Eye (tissue), 1 donor: ENCODE measurements around the gene ZSCAN1.
A peak's percentile ranks its signal among the peaks of the same experiment; 100 is the strongest.

ENCODE experiments used
- DNase-seq: peaks from one replicate; pipeline ENCODE4 v3.0.0-alpha.2; 2015

ZSCAN1 gene

GRCh38 chr19:58084596-58085347, 50.9 kb downstream of the ZSCAN1 start:
- DNase-seq = no peak

- DNase-seq = no peak
Measured at GRCh38 chr19:58085348-58085875, 51.6 kb downstream of the ZSCAN1 start.

DNA sequence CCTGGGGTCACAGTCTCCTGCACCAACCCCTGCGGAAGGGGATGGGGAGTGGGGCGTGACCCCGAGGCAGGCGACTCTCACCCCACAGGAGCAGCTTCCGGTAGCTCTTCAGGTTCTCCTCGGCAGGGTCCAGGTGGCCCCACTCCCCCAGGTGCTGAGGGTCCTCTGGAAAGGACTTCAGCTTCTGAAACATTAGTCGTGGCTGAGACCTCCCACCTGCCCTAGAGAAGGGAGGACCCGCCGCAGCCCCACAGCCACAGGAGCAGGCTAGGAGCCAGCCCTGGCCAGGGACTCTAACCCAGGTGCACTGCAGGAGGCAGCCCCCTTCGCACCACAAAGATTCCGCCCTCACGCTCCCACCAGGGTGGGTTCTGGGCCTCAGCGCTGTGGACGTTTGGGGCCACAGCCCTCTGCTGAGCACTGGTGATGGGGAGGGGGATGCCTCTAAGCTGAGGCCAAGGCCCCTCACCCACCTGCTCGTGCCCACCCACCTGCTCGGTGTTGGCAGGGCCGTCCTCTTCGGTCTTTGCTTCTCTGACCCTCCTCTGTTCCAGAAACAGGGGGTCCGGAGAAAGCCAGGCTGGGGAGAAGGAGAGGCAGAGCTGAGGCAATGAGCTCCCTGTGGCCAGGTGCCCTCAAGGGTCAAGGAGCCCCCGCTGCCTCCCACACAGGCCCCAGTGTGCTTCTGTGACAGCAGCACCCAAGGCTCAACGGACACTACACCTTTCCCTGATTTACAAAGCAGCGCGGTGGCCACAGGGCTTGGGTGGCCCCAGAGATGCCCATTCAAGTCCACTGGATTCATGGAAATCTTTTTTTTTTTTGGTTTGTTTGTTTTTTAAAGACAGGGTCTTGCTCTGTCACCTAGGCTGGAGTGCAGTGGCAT, 53.2 kb downstream of the ZSCAN1 start:
- DNase-seq = no peak

- DNase-seq = no peak
Measured at GRCh38 chr19:58088521-58089052, 54.8 kb downstream of the ZSCAN1 start.

DNA sequence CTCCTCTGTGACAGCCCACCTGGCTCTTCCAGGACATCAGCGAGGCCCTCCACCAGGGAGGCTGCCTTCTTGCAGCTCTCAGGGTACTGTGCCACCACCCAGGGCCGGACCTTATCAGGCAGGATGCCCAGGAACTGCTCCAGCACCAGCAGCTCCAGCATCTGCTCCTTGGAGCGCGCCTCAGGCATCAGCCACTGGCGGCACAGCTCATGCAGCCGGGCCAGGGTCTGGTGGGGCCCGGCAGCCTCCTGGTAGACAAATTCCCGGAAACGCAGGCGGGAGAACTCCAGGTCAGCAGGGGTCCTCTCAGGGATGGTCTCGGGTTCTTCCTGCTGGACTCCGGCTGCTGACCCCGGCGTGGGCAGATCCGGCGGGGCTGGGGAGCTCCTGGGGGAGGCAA, 56.0 kb downstream of the ZSCAN1 start:
- DNase-seq = no peak

DNA sequence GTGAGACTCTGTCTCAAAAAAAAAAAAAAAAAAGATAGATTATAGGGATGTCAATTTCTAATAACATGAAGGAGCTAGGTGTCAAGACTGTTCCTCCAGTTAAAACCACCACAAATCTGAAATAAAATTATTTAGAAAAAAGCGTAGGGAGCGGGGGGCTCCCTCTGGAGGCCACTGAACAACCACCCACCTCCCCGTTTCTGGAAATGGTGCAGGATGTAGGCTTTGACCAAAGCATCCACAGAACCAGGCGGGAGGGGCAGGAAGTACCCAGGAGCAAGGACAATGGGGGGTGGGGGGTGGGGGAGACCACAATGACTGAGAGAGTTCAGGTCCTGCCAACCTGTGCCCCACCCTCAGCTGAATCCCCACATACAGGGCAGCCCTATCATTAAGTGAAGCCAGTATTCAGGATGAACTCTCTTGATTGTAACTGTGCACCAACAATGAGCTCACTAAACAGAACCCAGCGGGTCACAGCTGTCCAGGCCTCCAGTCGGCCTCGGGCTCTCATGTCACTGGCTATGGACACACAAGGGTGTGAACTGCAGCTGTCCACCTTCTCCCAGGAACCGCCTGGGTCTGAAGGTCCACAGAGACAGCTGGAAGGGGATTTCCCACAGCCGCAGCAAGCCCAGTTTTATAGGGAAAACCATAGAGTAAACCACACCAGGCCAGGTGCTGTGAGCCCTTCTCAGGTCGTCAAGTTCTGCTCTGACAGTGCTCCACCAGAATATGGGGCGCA, 57.6 kb downstream of the ZSCAN1 start:
- no peak for DNase-seq

GRCh38 chr19:58093071-58093470, 59.2 kb downstream of the ZSCAN1 start:
- DNase-seq = no peak

- DNase-seq = no peak
Measured at GRCh38 chr19:58095328-58095727, 61.5 kb downstream of the ZSCAN1 start.

DNA sequence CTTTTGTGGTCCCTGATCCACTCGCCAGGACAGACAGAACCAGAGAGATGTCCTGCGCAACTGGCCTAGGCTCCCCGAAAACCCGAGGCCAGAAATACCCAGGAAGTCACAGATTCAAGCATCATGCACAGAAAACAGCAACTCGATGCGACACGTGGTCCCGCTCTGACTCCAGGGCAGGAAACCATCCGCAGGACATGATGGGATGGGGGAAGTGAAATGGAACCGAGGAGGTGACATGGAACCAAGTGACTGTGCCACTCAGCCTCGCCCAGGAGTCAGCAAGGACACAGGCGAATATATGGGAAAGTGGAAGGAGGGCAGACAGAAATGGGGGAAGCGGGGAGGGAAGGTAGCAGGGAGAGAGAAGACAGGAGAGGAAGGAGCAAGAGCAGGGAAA, 63.1 kb downstream of the ZSCAN1 start:
- no peak for DNase-seq

GRCh38 chr19:58097349-58097748, 63.5 kb downstream of the ZSCAN1 start:
- no peak for DNase-seq

DNA sequence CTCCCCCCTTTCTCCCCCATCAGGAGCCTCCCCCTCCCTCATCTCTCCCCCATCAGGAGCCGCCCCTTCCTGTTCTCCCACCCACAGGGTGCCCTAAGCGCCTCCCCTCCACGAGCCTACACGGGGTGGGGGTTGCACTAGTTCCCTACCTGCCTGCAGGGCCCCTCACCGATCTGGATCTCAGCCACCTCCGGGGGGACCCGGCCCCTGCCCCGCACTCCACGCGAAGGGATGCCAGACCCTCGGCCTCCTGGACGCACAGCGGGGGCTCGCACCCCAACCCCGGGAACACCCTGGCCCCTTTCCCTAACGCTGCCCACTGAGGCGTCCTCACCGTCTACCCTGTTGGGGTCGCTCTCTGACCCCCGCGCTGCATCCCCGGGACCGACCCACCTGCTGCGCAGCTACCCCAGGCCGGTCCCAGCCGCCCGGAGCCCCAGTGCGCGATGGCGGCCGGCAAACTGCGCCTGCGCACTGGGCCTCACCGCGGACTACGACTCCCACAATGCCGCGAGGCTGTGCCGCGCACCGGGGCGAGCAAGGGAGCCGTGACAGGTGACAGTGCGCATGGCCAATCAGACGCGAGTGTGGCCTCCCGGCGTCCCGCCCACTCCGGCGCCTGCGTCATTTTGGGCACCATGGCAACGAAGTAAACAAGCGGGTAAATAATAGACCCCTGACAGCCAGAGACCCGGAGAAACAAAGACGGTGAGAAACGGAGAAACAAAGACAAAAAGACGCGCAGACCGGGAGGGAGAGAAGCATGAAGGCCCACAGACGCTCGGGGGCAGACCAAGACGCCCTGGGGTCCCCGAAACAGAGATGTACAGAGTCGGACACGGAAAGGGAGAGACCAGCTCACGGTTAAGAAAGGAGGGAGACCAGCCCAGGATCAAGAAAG, 64.2 kb downstream of the ZSCAN1 start, which contains the start of gene ZSCAN18:
Gene ZSCAN18, minus strand, starts transcription at position 451 of the 901 bp plus-strand sequence. CDS start 7,964 bp downstream, outside the sequence.
- peak; percentile 100 for DNase-seq

DNA sequence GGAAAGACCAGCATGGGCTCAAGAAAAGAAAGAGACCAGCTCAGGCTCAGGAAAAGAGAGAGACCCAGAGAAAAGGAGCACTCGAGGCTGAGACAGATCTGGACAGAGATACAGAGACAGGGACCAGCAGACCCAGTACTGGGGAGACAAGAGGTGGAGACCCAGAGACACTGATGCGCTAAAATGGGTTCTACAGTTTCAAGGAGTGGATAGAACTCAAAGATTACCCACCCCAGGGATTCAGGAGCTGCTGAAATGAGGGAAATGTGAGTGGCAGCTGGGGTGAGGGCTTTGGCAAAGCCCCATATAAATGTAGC, 64.8 kb downstream of the ZSCAN1 start:
- DNase-seq = no peak
